OCI-LY1 (cell line): ENCODE measurements around the gene ZNF668.

ENCODE experiments used
- H2AFZ ChIP-seq: fragments of 200-600 bp; sonication (generic), shearing (Covaris generic); 2 replicates; pipeline ENCODE4 v1.6.0; 2014; ENCODE audit warnings: antibody characterized with exemption, mild to moderate bottlenecking, low read length
- H3F3A ChIP-seq: fragments of 200-600 bp; sonication (generic), shearing (Covaris generic); 2 replicates; pipeline ENCODE4 v1.6.0; 2014; ENCODE audit warnings: mild to moderate bottlenecking, antibody characterized with exemption, low read length, moderate library complexity; ENCODE audit not compliant: insufficient read depth
- H3K27ac ChIP-seq: fragments of 200-600 bp; sonication (generic); 2 replicates; pipeline ENCODE4 v1.5.1; 2014; ENCODE audit warnings: low read length, mixed run types, mild to moderate bottlenecking, low read depth; ENCODE audit not compliant: poor library complexity, severe bottlenecking
- H3K27me3 ChIP-seq: fragments of 200-600 bp; sonication (generic); 2 replicates; pipeline ENCODE4 v1.6.0; 2014; ENCODE audit warnings: antibody characterized with exemption, mild to moderate bottlenecking, low read length, moderate library complexity; ENCODE audit not compliant: insufficient read depth
- H3K36me3 ChIP-seq: fragments of 200-600 bp; sonication (generic); 2 replicates; pipeline ENCODE4 v1.6.1; 2014; ENCODE audit warnings: mild to moderate bottlenecking, antibody characterized with exemption, low read length, moderate library complexity, mixed read lengths; ENCODE audit not compliant: insufficient read depth
- H3K4me1 ChIP-seq: fragments of 200-600 bp; sonication (generic); 2 replicates; pipeline ENCODE4 v1.5.1; 2014; ENCODE audit warnings: mild to moderate bottlenecking, low read length, moderate library complexity; ENCODE audit not compliant: insufficient read depth, severe bottlenecking
- H3K4me2 ChIP-seq: fragments of 200-600 bp; sonication (generic), shearing (Covaris generic); 2 replicates; pipeline ENCODE4 v1.6.1; 2014; ENCODE audit warnings: low read length
- H3K4me3 ChIP-seq: fragments of 200-600 bp; sonication (generic); 2 replicates; pipeline ENCODE4 v1.5.1; 2014; ENCODE audit warnings: low read length, low read depth, mild to moderate bottlenecking, mixed read lengths; ENCODE audit not compliant: poor library complexity, severe bottlenecking
- H3K79me2 ChIP-seq: fragments of 200-600 bp; shearing (Covaris generic); 2 replicates; pipeline ENCODE4 v1.6.1; 2016; ENCODE audit warnings: mixed run types, low read length, mixed read lengths; ENCODE audit not compliant: insufficient read depth
- H3K9ac ChIP-seq: fragments of 200-600 bp; sonication (generic), shearing (Covaris generic); 2 replicates; pipeline ENCODE4 v1.6.1; 2014; ENCODE audit warnings: mild to moderate bottlenecking, low read length, mixed read lengths
- H3K9me2 ChIP-seq: fragments of 200-600 bp; sonication (generic), shearing (Covaris generic); 2 replicates; pipeline ENCODE4 v1.6.1; 2014; ENCODE audit warnings: low read depth, mild to moderate bottlenecking, low read length, mixed read lengths
- H3K9me3 ChIP-seq: fragments of 200-600 bp; shearing (Covaris generic); 2 replicates; pipeline ENCODE4 v1.6.1; 2014; ENCODE audit warnings: low read length, mixed read lengths
- H4K20me1 ChIP-seq: fragments of 200-600 bp; sonication (generic), shearing (Covaris generic); 2 replicates; pipeline ENCODE4 v1.6.0; 2016; ENCODE audit warnings: mild to moderate bottlenecking, low read length; ENCODE audit not compliant: insufficient read depth
- CTCF ChIP-seq: fragments of 200-600 bp; sonication (generic), shearing (Covaris generic); IDR thresholded peaks from 2 replicates; pipeline ENCODE4 v1.5.1; 2017; ENCODE audit warnings: mild to moderate bottlenecking, antibody characterized with exemption, low read length, moderate library complexity, mixed read lengths
- EZH2 ChIP-seq: fragments of 200-600 bp; sonication (generic), shearing (Covaris generic); IDR thresholded peaks from 2 replicates; pipeline ENCODE4 v1.8.0; 2017; ENCODE audit warnings: borderline replicate concordance, mixed run types, mild to moderate bottlenecking, antibody characterized with exemption, low read length, moderate library complexity, mixed read lengths

The ZNF668 gene

DNA sequence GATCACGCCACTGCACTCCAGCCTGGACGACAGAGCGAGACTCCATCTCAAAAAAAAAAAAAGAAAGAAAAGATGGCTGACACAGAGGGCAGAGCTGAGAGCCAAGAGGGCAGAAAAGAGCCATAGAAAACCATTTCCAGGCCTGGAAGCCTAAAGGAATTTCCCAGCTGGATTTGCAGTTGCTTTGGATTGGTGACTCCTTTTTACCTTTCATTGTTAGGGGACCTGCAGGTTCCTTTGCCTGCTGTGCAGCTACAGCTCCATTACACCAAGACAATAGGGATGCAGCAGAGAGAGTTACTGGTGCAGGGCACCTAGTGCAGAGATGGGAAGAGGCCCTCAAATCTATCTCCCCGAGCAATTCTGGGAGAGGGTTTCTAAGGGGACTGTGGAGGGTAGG lies 18.4 kb downstream of the ZNF668 start:
- Histone ChIP-seq H4K20me1 (no peaks in the 10 kb centered on the region), H3F3A (no peaks in the 10 kb centered on the region), H3K4me3 (no peak overlapping the region), H3K36me3 (peaks cover 11% of the 10 kb centered on the region), H2AFZ (no peak overlapping the region), H3K9me3 (no peaks in the 10 kb centered on the region), H3K27ac (no peak overlapping the region), H3K79me2 (no peaks in the 10 kb centered on the region), H3K9ac (no peak overlapping the region), H3K27me3 (no peaks in the 10 kb centered on the region), H3K4me1 (no peaks in the 10 kb centered on the region), H3K9me2 (no peaks in the 10 kb centered on the region), H3K4me2 (no peak overlapping the region)
- TF ChIP-seq CTCF (no peak), EZH2 (no peak)

- TF ChIP-seq CTCF, result no peak
- TF ChIP-seq EZH2, result no peak
- Histone ChIP-seq H3K9ac (no peak overlapping the region), H3K36me3 (no peaks in the 10 kb centered on the region; the same call in 1 of the 2 replicates), H3K9me2 (no peaks in the 10 kb centered on the region), H3K9me3 (no peaks in the 10 kb centered on the region), H3K27me3 (no peaks in the 10 kb centered on the region), H2AFZ (no peak overlapping the region), H3F3A (no peaks in the 10 kb centered on the region), H3K27ac (no peak overlapping the region), H4K20me1 (no peaks in the 10 kb centered on the region), H3K4me1 (no peaks in the 10 kb centered on the region), H3K79me2 (no peaks in the 10 kb centered on the region), H3K4me3 (no peak overlapping the region), H3K4me2 (no peak overlapping the region)
These were observed 21.9 kb downstream of the ZNF668 start for GRCh38 chr16:31052114-31052513.

DNA sequence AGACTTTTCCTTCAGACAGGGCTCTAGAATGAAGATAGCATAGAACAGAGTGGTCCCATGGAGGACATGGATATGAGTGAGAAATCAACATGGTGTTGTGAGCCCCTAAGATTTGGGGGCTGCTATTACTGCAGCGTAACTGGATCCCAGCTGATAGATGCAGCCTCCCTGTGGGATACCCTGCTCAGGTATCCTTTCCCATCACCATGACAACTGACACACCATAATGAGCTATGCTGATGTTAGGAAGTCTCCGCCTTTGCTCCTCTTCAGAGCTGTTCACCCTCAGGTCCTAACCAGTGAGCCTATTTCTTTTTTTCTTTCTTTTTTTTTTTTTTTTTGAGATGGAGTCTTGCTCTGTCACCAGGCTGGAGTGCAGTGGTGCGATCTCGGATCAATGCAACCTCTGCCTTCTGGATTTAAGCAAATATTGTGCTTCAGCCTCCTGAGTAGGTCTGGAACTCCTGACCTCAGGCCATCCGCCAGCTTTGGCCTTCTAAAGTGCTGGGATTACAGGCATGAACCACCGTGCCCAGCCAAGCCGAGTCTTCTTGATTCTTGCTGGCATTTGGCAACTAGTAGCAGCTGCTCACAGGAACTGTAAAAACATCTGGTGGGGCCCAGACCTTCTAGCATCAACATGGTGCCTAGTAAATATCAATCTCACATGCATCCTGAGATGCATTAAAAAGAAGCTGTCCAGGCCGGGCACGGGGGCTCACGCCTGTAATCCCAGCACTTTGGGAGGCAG lies 23.6 kb downstream of the ZNF668 start:
- no peaks in the 10 kb centered on the region for H3K4me1 ChIP-seq
- H4K20me1 ChIP-seq, result no peaks in the 10 kb centered on the region
- no peak overlapping the region for H2AFZ ChIP-seq

More for the DNA sequence above, 23.6 kb downstream of the ZNF668 start:
- H3K36me3 ChIP-seq, result no peaks in the 10 kb centered on the region; the same call in 1 of the 2 replicates
- H3K27me3 ChIP-seq, result no peaks in the 10 kb centered on the region
- H3K27ac ChIP-seq, result no peak overlapping the region
- no peak for TF ChIP-seq EZH2
- no peak for TF ChIP-seq CTCF
- H3K4me2 ChIP-seq, result no peak overlapping the region
- H3K9me2 ChIP-seq, result no peaks in the 10 kb centered on the region
- H3K79me2 ChIP-seq, result no peaks in the 10 kb centered on the region
- no peak overlapping the region for H3K9ac ChIP-seq
- no peaks in the 10 kb centered on the region for H3F3A ChIP-seq
- no peaks in the 10 kb centered on the region for H3K9me3 ChIP-seq
- no peak overlapping the region for H3K4me3 ChIP-seq
